ENCODE data around the gene KRT71.

Gene KRT71

DNA sequence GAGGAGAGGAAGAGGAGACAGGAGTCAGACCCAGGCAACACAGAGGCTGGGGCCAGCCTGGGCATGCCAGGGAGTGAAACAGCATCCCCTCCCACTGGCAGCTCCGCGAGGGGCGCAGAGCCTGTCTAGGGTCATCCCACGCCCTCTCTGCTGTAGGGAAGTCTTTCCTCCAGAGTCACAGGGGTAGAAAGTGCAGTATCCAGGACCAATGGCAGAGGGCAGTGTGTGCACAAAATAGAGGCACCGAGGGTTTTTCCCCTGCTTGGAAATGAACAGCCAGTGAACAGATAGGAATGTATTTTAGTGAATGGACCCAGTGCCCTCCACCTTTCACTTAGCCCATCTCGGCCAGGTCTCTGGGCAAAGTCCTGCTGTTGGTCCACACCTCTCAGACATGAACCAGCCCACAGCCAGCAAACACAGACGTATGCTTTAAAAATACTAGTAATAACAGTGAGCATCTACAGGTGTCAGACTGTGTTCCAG lies 30.1 kb upstream of the KRT71 start:
- Mint-ChIP-seq H3K27me3 (ENCODE audit: low read depth) (peaks cover 7% of the 10 kb centered on the region), H3K27ac (no peak overlapping the region), H3K9me3 (no peaks in the 10 kb centered on the region), H3K4me3 (no peak overlapping the region), H3K36me3 (ENCODE audit: low read depth) (no peaks in the 10 kb centered on the region), H3K4me1 (ENCODE audit: low read depth) (peaks cover 33% of the 10 kb centered on the region)
- peak; percentile 49 for DNase-seq (ENCODE audit: low spot score)

DNA sequence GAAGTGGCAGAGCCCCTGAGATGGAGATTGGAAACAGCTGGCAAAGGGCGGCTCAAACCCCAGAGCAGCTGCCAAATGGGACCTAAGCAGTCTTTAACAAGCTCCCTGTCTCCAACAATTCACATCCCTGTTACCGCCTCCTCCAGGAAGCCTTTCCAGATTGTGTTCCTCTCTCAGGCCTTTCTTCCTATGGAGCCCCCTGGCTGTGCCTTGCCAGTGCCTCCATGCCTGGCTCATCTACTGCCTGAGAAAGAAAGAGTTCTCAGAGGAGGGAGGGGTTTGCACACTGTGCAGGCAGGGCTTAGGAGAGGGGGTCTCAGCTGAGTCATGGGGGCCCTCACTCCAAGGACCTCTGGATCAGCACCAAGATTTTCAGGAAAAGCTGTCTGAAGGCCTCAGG lies 29.5 kb upstream of the KRT71 start:
- Mint-ChIP-seq H3K27ac (no peak overlapping the region), H3K4me3 (no peak overlapping the region), H3K36me3 (ENCODE audit: low read depth) (no peaks in the 10 kb centered on the region), H3K9me3 (no peaks in the 10 kb centered on the region), H3K27me3 (ENCODE audit: low read depth) (peaks cover 7% of the 10 kb centered on the region), H3K4me1 (ENCODE audit: low read depth) (peaks cover 33% of the 10 kb centered on the region)
- DNase-seq (ENCODE audit: low spot score) = no peak

DNA sequence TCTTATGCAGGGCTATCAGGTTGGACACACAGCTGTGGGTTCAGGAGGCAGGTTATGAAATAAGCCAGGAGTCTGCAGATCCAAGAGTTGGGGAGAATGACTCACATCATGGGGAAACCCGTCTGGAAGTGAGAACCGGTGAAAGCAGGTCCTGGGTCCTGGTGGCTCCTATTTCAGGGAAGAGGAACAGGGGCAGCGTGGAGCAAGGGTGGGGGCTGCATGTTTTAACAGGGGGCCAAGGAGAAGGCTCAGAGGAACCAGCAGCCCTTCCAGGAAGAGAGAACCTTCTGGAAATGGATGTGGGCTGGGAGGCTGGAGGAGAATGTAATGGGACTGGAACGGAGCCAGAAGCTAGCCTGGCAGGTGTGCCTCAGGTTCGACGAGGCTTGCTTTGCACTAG lies 28.5 kb upstream of the KRT71 start:
- Mint-ChIP-seq H3K4me3 (no peak overlapping the region), H3K36me3 (ENCODE audit: low read depth) (no peaks in the 10 kb centered on the region), H3K4me1 (ENCODE audit: low read depth) (peaks cover 25% of the 10 kb centered on the region), H3K9me3 (no peaks in the 10 kb centered on the region), H3K27me3 (ENCODE audit: low read depth) (peaks cover 3% of the 10 kb centered on the region), H3K27ac (no peak overlapping the region)
- no peak for DNase-seq (ENCODE audit: low spot score)

DNA sequence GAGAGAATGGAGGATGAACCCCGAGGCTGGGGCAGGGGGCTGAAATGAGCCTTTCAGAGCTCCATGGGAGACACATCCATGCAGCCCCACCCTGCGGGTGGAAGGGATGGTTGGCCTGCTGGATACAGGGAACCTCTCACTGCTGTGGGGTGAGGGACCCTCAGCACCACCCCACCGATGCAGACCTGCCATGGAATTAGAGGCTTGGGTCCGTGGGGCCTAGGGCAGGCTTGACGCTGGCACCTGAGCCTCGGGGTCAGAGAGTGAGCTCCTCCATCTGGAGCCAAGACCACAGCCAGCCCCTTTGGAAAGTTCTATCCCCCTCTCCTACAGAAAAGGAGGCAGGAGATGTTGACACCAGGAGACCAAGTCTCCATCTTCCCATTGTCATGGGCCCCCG lies 28.1 kb upstream of the KRT71 start:
- Mint-ChIP-seq H3K9me3 (no peaks in the 10 kb centered on the region), H3K27ac (no peak overlapping the region)

DNA sequence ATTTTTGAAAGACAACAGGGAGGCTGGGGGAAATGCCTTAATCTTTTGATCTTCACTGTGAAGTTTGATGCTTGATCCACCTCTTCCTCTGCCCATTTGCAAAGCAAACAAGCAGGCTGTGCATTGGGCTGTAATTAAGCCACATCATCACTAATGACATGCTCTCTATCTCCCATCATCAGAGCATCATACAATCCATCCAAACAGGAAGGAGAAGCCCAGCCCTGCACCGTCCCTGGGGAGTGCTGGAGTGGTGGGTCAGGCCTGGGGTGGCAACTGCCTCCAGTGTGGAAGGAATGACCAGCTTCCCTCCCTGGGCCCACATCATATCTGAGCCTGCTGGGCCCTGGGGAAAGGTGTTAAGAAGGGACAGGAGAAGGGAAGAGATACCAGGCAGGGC lies 27.6 kb upstream of the KRT71 start:
- peaks cover 16% of the 10 kb centered on the region for H3K4me1 Mint-ChIP-seq (ENCODE audit: low read depth)
- no peaks in the 10 kb centered on the region for H3K36me3 Mint-ChIP-seq (ENCODE audit: low read depth)
- no peak overlapping the region for H3K4me3 Mint-ChIP-seq
- H3K27ac Mint-ChIP-seq = no peak overlapping the region
- H3K9me3 Mint-ChIP-seq = no peaks in the 10 kb centered on the region
- H3K27me3 Mint-ChIP-seq (ENCODE audit: low read depth) = peaks cover 3% of the 10 kb centered on the region
- no peak for DNase-seq (ENCODE audit: low spot score)

More for the DNA sequence above, 28.1 kb upstream of the KRT71 start:
- Mint-ChIP-seq H3K27me3 (ENCODE audit: low read depth) (peaks cover 3% of the 10 kb centered on the region), H3K4me1 (ENCODE audit: low read depth) (peaks cover 21% of the 10 kb centered on the region), H3K4me3 (no peak overlapping the region), H3K36me3 (ENCODE audit: low read depth) (no peaks in the 10 kb centered on the region)
- no peak for DNase-seq (ENCODE audit: low spot score)

DNA sequence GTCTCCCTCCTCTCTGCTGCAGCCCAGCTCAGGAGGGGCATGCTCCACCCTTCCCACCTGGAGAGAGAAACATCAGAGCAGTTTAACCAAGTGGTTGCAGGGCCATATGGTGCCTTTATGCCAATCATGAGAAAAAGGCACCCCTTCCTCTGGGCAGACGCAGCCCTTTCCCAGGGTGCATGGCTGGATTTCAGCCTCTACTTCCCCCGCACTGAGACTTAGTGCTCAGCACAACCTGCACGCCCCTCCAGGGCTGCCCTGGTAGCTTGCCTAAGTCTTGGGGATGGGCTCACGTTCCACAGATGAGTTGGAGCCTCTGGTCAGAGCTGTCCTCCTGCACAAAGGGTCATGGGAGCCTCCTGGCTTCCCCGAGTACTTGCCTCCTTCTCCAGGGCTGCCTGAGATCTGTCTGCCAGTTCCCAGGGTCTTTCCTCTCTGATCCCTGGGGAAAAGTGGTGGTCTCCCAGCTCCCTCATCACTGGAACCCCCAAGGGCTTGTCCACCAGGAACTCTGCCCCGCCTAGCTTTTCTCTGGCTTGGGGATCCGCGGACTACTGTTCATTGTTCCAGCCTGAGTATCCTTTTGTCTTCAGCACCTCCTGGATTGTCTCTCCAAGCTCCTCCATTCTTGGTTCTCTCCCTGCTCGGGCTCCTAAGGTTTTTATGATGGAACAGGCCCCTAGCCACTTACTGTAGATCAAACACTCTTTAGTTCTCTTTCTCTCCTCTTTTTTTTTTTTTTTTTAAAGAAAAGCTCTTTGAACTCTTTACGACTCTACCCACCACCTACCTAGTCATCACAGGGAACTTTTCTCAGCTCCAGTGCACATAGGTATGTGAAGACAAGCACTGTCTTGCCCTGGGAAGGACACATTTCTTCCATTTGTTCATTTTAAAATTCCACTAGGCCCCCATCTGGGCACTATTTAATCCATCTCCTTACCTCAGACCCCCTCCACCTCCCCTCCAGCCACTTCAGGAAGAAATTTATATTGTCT lies 26.8 kb upstream of the KRT71 start:
- H3K9me3 Mint-ChIP-seq = no peaks in the 10 kb centered on the region
- no peaks in the 10 kb centered on the region for H3K36me3 Mint-ChIP-seq (ENCODE audit: low read depth)
- no peak for DNase-seq (ENCODE audit: low spot score)
- H3K27me3 Mint-ChIP-seq (ENCODE audit: low read depth) = peaks cover 3% of the 10 kb centered on the region
- H3K4me1 Mint-ChIP-seq (ENCODE audit: low read depth) = peaks cover 9% of the 10 kb centered on the region
- H3K4me3 Mint-ChIP-seq = no peak overlapping the region
- H3K27ac Mint-ChIP-seq = no peak overlapping the region

DNA sequence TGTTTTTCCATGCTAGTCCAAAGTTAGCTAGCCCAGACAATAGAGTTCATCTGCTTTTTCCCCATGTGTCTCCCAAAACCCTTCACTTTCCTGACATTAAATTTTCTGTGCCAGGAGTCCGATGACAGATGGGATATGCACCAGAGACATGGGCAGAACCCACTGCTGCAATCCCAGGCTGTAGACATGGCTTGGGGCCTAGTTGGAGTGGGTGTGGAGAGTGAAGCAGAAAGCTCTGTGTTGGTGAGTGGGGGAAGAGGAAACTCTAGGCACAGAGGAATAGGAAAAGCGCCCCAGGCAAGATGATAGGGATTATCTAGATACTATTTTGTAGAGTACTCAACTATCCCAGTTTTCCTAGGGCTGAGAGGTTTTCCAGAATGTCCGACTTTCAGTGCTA lies 25.5 kb upstream of the KRT71 start:
- Mint-ChIP-seq H3K9me3 (no peaks in the 10 kb centered on the region), H3K4me1 (ENCODE audit: low read depth) (peaks cover 7% of the 10 kb centered on the region), H3K4me3 (no peak overlapping the region), H3K27me3 (ENCODE audit: low read depth) (peaks cover 3% of the 10 kb centered on the region), H3K27ac (no peak overlapping the region), H3K36me3 (ENCODE audit: low read depth) (no peaks in the 10 kb centered on the region)
- DNase-seq (ENCODE audit: low spot score) = no peak

- H3K36me3 Mint-ChIP-seq (ENCODE audit: low read depth) = no peaks in the 10 kb centered on the region
- no peak overlapping the region for H3K27ac Mint-ChIP-seq
- DNase-seq (ENCODE audit: low spot score) = no peak
- no peaks in the 10 kb centered on the region for H3K27me3 Mint-ChIP-seq (ENCODE audit: low read depth)
- peaks cover 3% of the 10 kb centered on the region for H3K4me1 Mint-ChIP-seq (ENCODE audit: low read depth)
- H3K4me3 Mint-ChIP-seq = no peak overlapping the region
- H3K9me3 Mint-ChIP-seq = no peaks in the 10 kb centered on the region
Observed at GRCh38 chr12:52577316-52577715, 24.4 kb upstream of the KRT71 start.

GRCh38 chr12:52575948-52576347 lies 23.0 kb upstream of the KRT71 start:
- peaks cover 3% of the 10 kb centered on the region for H3K4me1 Mint-ChIP-seq (ENCODE audit: low read depth)
- H3K9me3 Mint-ChIP-seq = no peaks in the 10 kb centered on the region
- H3K4me3 Mint-ChIP-seq = no peak overlapping the region
- DNase-seq (ENCODE audit: low spot score) = no peak
- H3K27me3 Mint-ChIP-seq (ENCODE audit: low read depth) = no peaks in the 10 kb centered on the region
- no peak overlapping the region for H3K27ac Mint-ChIP-seq
- H3K36me3 Mint-ChIP-seq (ENCODE audit: low read depth) = no peaks in the 10 kb centered on the region

DNA sequence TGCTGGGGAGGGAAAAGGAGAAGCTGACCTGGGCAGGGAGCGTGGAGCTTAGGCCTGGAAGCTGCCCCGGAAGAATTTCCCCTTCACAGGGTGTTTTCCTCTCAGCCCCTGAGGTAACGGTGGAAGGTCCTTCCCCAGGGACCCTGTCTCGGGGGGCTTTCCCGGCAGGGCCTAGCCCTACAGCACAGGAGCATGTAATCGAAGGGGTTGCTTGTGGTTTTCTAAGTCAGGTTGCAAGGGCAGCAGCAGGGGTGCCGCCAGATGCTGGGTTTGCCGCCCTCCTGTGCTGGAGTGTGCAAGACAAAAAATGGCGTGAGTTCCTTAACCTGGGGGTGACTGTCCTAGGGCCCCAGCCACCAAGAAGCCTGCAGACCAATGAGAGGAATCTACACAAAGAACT lies 22.3 kb upstream of the KRT71 start:
- H3K36me3 Mint-ChIP-seq (ENCODE audit: low read depth) = no peaks in the 10 kb centered on the region
- no peaks in the 10 kb centered on the region for H3K27me3 Mint-ChIP-seq (ENCODE audit: low read depth)
- no peak overlapping the region for H3K4me3 Mint-ChIP-seq
- no peak for DNase-seq (ENCODE audit: low spot score)
- peaks cover 2% of the 10 kb centered on the region for H3K4me1 Mint-ChIP-seq (ENCODE audit: low read depth)
- no peaks in the 10 kb centered on the region for H3K9me3 Mint-ChIP-seq
- no peak overlapping the region for H3K27ac Mint-ChIP-seq

GRCh38 chr12:52573743-52574142 lies 20.8 kb upstream of the KRT71 start, which contains the start of gene KRT74:
Gene KRT74, minus strand, starts transcription at chr12:52573843. Its CDS starts 66 bp downstream, at chr12:52573777.
- no peaks in the 10 kb centered on the region for H3K27me3 Mint-ChIP-seq (ENCODE audit: low read depth)
- no peaks in the 10 kb centered on the region for H3K4me1 Mint-ChIP-seq (ENCODE audit: low read depth)
- H3K4me3 Mint-ChIP-seq = no peak within 1 kb of the TSS
- no peaks in the 10 kb centered on the region for H3K9me3 Mint-ChIP-seq
- no peak within 1 kb of the TSS for H3K27ac Mint-ChIP-seq
- H3K36me3 Mint-ChIP-seq (ENCODE audit: low read depth) = no peaks in the 10 kb centered on the region
- no peak for DNase-seq (ENCODE audit: low spot score)

DNA sequence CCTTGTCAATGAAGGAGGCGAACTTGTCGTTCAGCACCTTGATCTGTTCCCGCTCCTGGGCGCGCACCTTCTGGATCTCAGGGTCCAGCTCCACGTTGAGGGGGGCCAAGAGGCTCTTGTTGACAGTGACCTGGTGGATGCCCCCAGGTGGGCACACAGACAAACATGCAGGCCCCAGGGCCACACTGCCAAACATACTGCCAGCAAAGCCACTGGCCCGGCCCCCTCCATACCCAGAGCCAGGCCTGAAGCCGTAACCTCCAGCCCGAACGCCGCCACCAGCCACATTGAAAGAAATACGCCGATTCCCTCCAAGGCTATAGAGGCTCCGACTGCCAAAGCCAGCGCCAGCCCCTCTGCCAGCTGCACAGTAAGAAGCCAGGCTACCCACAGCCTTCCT lies 20.4 kb upstream of the KRT71 start:
- no peaks in the 10 kb centered on the region for H3K36me3 Mint-ChIP-seq (ENCODE audit: low read depth)
- no peak overlapping the region for H3K27ac Mint-ChIP-seq
- H3K27me3 Mint-ChIP-seq (ENCODE audit: low read depth) = no peaks in the 10 kb centered on the region
- H3K9me3 Mint-ChIP-seq = no peaks in the 10 kb centered on the region
- DNase-seq (ENCODE audit: low spot score) = no peak
- H3K4me1 Mint-ChIP-seq (ENCODE audit: low read depth) = no peaks in the 10 kb centered on the region
- no peak overlapping the region for H3K4me3 Mint-ChIP-seq

- Mint-ChIP-seq H3K4me1 (ENCODE audit: low read depth) (no peaks in the 10 kb centered on the region), H3K36me3 (ENCODE audit: low read depth) (no peaks in the 10 kb centered on the region)
Observed at GRCh38 chr12:52570511-52570910, 17.6 kb upstream of the KRT71 start.

DNA sequence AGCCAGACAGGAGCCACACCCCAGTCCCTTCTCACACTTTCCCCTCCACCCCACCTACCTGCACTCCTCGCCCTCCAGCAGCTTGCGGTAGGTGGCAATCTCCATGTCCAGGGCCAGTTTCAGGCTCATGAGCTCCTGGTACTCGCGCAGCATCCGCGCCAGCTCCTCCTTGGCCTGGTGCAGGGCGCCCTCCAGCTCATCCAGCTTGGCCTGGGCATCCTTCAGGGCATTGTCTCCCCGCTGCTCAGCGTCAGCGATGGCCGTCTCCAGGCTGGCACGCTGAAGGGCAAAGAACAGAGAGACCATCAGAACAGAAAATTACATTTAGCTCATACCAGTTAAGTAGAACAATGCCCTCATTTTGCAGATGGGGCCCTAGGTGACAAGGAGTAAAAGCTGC lies 15.2 kb upstream of the KRT71 start:
- no peak for DNase-seq (ENCODE audit: low spot score)
- peaks cover 22% of the 10 kb centered on the region for H3K27me3 Mint-ChIP-seq (ENCODE audit: low read depth)
- H3K4me1 Mint-ChIP-seq (ENCODE audit: low read depth) = no peaks in the 10 kb centered on the region
- H3K36me3 Mint-ChIP-seq (ENCODE audit: low read depth) = no peaks in the 10 kb centered on the region
- no peak overlapping the region for H3K27ac Mint-ChIP-seq
- H3K4me3 Mint-ChIP-seq = no peak overlapping the region
- no peaks in the 10 kb centered on the region for H3K9me3 Mint-ChIP-seq

More at GRCh38 chr12:52570511-52570910, 17.6 kb upstream of the KRT71 start:
- H3K27me3 Mint-ChIP-seq (ENCODE audit: low read depth) = peaks cover 4% of the 10 kb centered on the region
- no peak for DNase-seq (ENCODE audit: low spot score)
- H3K9me3 Mint-ChIP-seq = no peaks in the 10 kb centered on the region
- no peak overlapping the region for H3K4me3 Mint-ChIP-seq
- H3K27ac Mint-ChIP-seq = no peak overlapping the region
